HG03025 (cell line): ENCODE data around the gene PLLP.
"Not testable (repeated sequence)": the region's sequence is repeated elsewhere in the genome, so short reads cannot be mapped to it uniquely, and the experiment has no call there.

Source experiments
- ATAC-seq: cut with Tn5 transposase; IDR thresholded peaks from one replicate; pipeline ENCODE4 v1.9.1; 2021; ENCODE audit warnings: mild to moderate bottlenecking, moderate library complexity; ENCODE audit not compliant: unreplicated experiment, low FRiP score

PLLP gene

DNA sequence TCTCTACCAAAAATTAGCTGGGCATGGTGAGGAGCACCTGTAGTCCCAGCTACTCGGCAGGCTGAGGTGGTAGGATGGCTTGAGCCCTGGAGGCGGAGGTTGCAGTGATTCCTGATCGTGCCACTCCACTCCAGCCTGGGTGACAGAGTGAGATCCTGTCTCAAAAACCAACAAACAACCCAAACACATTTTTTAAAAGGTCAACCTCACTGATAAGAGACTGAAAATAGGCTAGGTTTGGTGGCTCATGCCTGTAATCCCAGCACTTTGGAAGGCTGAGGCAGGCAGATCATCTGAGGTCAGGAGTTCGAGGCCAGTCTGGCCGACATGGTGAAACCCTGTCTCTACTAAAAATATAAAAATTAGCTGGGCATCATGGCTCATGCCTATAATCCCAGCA is 8.5 kb downstream of the PLLP start:
- not testable (repeated sequence) for ATAC-seq

DNA sequence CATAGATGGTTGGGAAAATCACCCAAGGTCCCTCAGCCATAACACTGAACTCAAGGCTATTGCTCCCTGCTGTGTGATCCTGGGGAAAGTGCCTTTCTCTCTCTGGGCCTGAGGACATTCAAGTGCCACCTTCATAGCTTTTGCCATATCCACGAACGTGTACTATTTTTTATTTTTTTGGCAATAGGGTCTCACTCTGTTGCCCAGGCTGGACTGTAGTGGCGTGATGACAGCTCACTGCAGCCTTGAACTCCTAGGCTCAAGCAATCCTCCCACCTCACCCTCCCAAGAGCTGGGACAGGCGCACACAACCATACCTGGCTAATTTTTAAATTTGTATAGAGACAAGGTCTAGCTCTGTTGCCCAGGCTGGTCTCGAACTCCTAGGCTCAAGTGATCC is 10.6 kb downstream of the PLLP start:
- ATAC-seq, result no peak

DNA sequence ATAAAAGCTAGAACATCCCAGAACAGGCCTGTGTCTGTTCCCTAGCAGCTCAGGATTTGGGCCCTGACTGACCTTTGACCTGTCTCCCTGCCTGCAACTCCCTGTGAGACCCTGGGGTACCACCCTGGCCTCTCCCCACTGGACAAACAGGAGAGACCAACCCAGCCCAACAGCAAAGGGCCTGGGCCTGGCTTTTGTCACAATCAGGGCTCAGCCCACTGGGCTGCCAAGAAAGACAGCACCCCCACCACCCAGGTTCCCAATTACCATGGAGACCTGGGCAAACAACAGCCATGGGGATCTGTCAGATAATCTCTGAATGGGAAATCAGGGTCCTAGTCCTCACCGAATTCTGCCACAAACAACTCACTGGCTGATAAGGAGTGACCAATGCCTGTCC is 11.1 kb downstream of the PLLP start:
- ATAC-seq, result no peak

DNA sequence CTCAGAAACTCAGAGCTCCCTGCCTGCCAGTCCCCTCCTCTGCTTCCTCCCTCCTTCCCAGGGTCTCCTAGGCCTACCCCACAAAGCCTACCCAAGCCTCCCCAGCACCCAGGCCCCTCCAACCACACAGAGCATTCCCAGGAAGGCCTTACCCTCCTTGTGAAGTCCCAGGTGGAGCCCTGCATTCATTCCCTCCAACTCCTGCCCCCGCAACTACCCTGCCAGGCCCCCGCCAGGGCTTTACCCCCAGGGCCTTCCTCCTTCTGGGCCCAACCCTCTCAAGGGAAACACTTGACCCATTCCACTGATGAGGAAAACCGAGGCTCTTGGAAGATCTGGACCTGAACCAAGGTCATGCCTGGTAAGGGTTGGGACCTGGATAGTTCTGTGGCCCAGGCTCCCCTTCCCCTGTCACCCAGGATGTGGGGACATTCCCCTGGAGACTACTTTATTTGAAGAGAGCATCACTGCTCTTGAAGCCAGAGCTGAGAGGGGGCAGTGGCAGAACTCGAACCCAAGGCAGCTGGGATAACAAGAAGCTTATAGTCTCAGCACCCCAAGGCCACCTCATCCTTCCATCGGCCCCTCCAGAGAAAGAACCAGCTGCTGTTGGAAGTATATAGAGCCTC is 12.5 kb downstream of the PLLP start:
- ATAC-seq, result no peak

DNA sequence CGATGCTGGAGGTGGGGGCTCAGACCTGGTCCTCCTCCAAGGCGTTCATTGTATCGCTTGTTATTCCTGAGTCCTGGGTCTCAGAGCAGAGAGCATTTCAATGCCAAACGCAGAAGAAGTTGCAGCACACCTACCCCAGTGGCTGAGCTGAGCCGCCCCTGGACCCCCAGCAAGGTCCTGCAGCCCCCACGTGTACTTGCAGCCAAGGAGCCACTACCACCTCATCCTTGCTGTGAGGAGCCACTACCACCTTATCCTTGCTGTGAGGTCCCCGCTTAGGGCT is 13.5 kb downstream of the PLLP start:
- ATAC-seq, result no peak

DNA sequence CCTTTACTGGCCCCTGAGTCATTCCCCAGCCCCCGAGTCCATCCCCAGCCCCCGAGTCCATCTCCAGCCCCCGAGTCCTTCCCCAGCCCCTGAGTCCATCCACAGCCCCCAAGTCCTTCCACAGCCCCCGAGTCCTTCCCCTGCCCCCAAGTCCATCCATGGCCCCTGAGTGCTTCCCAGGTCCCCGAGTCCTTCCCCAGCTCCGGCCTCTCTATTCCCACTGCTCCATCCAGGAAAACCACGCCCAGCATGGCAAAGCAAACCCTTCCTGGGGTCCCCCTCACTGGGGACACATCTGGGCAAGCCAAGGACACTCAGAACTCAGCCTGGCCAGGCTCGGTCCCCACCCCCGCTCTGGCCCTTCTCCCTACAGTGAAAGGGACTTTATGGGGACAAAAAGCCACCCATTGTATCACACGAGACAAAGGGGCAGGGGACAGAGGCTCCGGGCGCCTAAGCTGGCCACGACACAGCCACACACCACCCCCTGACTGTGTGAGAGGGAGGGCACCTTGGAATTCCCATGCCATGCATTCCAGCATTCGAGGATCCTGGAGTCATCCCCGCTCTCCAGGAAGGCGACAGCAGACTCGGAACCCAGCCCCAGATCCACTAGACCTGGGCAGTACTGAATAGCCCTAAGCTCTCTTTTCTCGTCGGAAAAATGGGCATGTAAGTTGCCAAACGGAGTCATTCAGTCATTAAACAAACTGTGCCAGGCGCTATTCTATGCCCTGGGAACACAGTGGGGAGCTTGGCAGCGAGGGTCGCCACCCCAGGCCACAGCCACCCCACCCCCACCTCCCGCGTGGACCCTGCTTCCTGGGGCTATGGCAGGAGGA is 14.0 kb downstream of the PLLP start:
- ATAC-seq, result no peak

DNA sequence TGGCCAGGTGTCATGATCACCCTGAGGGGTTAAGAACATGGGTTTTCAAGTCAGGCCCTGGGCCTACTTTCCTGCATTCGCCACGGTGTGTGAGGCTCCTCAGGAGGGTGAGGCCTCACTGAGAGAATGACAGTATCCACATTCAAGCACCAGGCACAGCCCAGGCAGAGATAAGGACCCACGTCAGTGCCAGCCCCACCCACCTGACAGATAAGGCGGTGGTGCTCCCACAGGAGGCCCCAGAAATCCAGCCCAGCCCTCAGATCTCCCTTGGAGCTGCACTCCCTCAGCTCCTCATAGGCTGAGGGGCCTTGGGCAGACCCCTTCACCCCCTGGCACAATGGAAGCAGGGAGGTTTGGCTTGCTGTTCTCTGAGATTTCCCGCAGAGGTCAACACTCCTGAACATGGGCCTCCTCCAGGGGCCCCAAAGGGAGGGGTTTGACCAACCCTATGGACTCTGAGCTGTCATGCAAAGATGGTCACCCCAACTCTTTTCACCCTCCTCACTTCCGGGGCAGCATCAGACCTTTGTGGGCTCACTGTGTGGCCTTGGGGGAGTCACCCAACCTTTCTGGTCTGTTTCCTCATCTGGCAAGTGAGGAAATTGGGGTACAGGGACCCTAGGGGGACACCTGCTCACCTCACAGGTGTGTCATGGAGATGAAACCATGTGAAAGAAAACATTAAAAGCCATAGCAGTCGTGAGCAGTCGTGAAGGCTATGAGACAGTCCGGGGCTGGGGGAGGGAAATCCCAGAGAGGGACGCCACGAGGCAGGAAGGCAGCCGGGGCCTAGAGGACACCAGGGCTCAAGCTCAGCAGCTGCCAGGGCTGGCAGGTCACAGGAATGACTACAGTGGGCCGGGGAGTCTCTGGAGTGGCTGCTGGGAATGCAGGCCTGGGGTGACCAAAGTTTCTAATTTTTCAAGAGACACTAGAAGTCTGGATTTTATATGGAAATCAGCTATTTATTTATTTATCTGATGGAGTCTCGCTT is 15.4 kb downstream of the PLLP start:
- no peak for ATAC-seq

DNA sequence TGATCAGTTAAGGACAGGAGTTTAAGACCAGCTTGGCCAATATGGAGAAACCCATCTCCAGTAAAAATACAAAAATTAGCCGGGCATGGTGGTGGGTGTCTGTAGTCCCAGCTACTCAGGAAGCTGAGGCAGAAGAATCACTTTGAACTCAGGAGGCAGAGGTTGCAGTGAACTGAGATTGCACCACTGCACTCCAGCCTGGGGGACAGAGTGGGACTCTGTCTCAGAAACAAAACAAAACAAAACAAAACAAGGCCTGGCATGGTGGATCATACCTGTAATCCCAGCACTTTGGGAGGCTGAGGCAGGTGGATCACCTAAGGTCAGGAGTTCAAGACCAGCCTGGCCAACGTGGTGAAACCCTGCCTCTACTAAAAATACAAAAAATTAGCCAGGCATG is 17.1 kb downstream of the PLLP start:
- not testable (repeated sequence) for ATAC-seq

DNA sequence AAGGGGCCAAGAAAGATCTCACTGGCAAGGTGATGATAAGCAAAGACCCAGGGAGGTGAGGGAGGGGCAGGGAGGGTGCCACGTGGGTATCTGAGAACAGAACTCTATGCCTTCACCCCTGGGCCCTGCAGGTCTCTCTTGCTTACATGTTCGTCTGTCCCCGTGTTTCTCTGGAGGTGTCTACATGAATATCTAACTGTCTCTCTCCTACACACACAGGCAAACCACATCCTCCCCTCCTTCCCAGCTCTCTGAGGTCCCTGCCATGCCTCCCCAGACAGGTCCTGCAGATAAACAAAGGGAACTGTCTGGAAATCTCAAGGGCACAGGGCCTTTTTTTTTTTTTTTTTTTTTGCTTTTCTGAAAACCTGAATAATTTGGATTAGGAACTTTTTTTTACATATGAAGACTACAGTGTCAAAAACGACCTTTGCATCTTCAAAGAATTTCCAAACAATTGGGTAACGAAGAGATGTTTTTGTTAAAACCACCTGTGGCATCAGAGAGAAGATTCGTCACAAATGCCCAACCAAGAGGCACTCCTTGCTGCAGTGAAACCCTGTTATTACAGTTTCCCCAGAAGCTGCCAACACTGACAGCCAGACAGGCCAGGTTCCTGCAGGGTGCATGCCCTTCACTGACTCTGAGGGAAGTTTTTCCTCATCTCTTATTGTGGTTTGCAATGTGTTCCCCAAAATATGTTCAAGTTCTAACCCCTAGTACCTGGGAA is 17.8 kb downstream of the PLLP start:
- no peak for ATAC-seq

DNA sequence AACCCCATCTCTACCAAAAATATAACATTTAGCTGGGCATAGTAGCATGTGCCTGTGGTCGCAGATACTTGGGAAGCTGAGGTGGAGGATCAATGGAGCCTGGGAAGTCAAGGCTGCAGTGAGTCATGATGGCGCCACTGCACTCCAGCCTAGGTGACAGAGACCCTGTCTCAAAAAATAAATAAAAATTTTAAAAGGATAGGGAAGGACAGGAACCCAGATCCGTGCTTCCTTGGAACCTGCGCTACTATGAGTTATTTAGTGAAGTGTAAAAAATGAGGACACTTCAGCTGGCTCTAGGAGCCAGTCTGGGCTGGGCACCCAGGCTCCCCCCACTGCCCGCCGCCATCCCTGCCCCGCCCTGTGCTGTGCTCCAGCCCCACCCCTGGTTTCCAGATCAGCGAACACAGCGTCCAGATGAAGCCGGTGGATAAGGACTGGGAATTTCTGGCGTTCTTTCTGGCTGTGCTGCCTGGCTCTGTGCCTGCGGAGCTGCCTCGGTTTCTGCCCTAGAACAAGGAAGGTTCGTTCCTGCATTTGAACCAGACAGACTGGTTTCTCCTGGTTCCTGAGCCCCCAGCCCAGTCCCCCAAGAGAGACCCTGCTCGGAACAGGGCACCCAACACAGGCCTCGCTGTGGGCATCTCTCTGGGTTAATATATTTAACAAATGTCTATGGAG is 18.5 kb downstream of the PLLP start:
- no peak for ATAC-seq

DNA sequence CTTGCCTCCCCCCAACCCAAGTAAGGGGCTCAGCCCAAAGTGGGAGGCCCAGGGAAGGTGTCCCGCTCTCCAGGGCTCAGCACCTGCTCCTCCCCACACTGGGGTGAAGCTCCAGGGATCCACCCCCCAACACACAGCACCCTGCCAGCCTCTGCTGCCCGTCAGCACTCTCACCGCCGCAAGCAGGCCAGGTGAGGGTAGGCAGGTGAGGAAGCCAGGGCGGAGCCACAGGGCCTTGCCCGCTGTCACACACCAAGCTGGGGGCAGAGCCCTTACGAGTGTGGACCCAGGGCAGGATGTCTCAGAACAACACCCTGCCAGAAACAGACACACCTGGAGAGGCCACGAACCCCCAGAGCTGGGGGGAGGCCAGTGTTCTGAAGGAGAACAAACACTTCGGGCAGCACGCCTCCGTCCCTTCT is 19.5 kb downstream of the PLLP start:
- ATAC-seq, result no peak

DNA sequence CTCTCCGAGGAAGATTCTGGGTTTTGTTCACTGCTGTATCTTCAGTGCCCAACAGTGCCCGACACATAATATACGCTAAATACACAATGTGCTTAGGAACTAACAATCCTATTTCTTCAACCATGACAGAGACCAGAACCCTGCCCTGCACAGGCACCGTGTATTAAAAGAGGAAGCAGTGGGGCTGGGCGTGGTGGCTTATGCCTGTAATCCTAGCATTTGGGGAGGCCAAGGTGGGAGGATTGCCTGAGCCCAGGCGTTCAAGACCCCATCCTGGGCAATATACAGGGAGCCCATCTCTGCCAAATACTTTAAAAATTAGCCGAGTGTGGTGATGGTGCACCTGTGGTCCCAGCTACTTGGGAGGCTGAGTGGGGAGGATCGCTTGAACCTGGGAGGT is 20.1 kb downstream of the PLLP start:
- no peak for ATAC-seq

DNA sequence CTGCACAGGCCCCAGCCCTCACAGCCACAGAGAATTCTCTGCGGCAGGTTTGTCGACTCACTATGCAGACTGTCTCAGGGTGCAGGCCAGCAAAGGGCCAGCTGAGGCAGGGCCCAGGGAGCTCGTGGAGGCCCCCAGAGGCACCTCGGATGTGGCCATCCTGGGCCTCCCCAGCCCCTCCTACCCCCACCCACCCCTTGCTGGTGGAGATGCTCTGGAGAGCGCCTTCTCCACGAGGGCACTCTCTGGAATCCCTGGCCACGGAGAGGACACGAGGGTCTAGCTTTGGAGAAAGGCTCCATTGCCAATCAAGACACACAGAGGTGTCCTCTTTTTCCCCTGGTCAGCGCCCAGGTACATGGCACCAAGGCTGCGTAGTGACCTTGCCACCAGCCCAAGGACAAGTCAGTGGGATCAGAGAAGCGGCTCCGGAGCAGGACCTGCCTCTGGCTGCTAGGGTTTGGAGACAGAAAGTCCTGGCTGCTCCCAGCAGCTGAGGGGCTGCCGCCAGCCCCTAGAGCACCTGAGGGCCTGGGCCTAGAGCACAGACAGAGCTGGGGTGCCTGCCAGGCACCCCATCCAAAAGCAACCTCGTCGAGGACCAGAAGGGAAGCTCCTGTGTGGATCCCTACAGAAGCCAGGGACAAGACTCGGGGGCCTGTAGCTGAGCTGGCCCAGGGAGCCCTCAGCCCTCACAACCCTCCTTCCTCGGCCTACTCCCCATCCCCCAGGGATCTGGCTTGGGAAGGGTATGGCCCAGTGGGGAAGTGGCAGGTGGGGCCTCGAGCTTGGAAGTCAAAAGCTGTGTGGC is 20.7 kb downstream of the PLLP start:
- no peak for ATAC-seq

DNA sequence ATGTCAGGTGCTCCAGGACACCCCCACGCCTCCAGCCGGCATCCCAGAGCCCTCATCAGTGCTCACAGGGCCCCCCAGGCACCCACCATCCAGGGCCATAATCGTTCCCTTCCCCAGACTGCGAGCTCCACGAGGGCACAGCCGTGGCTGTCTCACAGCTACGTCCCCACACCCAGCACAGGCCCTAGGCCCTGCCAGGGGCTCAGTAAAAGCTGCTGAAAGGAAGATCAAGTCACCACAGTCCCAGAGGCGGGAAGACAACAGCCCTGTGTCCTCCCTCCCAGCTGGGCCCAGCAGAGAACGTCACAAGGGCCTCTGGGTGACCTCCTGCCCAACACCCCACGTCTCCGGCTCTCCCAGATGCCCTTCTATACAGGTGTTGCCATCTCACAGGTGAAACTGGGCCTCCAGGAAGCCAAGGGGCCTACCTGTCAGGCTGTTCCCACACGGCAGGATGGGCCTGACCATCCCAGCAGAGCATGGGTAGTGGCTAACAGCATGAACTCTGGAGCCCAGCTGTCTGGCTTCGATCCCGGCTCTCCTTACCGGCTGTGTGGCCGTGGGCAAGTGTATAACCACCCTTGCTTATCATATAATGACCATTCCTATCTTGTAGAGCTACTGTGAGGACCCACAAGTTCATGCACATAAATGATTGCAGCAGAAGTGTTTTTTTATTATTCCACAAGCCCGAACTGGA is 21.5 kb downstream of the PLLP start:
- no peak for ATAC-seq

DNA sequence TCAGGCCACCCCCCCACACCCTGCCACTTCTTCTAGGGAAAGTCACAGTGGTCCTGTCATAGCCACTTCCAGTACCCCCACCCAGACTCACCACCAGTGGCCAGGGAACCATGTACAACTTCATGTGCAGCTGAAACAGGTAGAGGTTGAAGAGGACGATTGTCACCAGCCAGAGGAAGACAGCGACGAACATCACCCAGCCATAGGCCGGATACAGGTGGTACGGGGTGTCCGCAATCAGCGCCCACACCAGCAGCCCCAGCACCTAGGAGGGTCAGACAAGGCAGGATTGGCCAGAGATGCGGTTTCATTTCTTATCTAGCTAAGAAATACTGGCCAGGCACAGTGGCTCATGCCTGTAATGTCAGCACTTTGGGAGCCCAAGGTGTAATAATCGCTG is 22.7 kb downstream of the PLLP start:
- no peak for ATAC-seq

DNA sequence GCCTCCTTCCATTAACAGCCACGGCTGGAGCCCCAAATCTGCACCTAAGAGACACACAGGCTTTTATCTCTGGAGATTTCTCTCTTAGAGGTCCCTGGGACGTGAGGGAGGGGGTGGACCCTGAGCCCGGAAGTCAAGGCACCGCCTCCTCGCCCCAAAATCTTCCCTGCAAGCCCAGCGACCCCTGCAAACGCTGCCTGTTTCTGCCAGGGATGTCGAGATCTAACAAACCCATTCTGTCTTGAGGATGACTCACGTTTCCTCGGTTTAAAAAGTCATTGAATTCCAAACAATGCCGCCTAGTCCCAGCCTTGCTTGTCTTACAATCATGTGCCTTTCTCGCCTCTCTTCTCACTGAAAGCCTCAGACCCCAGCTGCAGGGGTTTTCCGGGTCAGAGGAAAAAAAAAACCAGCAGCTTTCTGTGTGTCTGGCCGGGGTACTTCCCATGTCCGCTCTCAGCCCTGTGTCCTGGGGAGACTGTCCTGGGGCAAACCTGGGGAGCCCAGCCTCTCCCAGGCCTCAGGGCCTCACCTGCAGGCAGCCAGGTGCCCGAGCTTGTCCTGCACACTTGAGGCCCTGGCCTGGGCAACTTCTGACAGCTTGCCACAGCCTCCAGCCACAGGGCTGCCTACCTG is 24.1 kb downstream of the PLLP start:
- ATAC-seq, result no peak

DNA sequence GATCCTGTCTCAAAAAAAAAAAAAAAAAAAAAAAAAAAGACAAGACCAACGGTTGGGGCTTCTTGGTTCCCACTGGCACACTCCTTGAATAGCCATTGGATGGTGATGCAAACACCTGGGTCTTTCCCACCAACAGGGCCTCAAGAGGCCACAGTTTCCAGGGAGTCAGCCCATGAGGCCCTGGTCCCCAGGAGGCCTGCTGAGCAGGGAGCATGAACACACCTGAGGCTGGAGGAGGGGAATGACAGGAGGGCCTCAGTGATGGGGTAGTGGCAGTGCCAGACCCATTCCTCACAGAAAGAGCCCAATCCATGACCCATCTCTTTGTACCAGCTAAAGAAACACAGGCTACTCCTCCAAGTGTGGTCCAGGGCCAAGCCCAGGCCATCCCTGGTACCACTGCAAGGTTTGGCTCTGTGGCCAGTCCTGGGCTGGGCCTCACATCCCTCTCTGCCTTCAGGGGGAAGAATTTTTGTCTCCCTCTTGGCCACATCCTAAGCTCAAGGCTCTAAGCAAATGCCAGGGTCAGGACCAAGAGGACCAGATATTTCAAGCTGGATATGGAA is 25.5 kb downstream of the PLLP start:
- ATAC-seq, result no peak
